Right cardiac atrium (tissue), 5 donors: ENCODE data around the gene PIGA. TPM values are rescaled to one million over a fixed set of nuclear protein-coding genes. Genes with fewer than 3 reads are reported as not detected.

Experiments
- ATAC-seq, 2 donors: fragments of 200-7000 bp; cut with Tn5 transposase; one replicate each; pipeline versions ENCODE4 v1.8.0 to v1.9.1; 2020; ENCODE audit warnings: moderate library complexity in 2 of 2, mild to moderate bottlenecking in 1 of 2
- DNase-seq, 3 donors: peaks; one replicate each; pipeline ENCODE4 v3.0.0-alpha.2; 2020
- H3K27ac ChIP-seq: one replicate; pipeline ENCODE4 v1.5.1; 2013; ENCODE audit warnings: mild to moderate bottlenecking, low read length, control low read depth, moderate library complexity
- H3K27me3 ChIP-seq: one replicate; pipeline ENCODE4 v1.6.1; 2013; ENCODE audit not compliant: control insufficient read depth, insufficient read depth
- H3K4me1 ChIP-seq: one replicate; pipeline ENCODE4 v1.6.1; 2013; ENCODE audit warnings: low read length; ENCODE audit not compliant: control insufficient read depth, insufficient read depth
- H3K4me3 ChIP-seq: one replicate; pipeline ENCODE4 v1.5.1; 2013; ENCODE audit warnings: low read length, control low read depth
- H3K9me3 ChIP-seq: one replicate; pipeline ENCODE4 v1.6.1; 2013; ENCODE audit warnings: low read length; ENCODE audit not compliant: control insufficient read depth
- WGBS: extraction: QIAGEN DNeasy Blood & Tissue Kit; methylation state at CpG from one replicate; pipeline ENCODE4 v1.1.7; 2013; 5-methylcytosine and 5-hydroxymethylcytosine counted together
- intact Hi-C, 4 donors: fragments of 100-400 bp; cut with DNase I; formaldehyde crosslinking; loops; one replicate each; pipeline versions ENCODE4 v1.11.0 to v1.14.0; 2022 to 2023
- polyA plus RNA-seq: library from polyadenylated mRNA; stranded (reverse); fragments of 200-250 nt; gene quantifications from one replicate; pipeline ENCODE4 v1.2.3, GENCODE V29; 2013
- total RNA-seq, 4 donors: library from RNA; stranded (reverse); fragmentation: NEBNext Ultra II Directional; extraction: Animal tissue kit (Norgen Biotek cat#: 25700); gene quantifications; one replicate each; pipeline ENCODE4 v1.2.1, GENCODE V29; 2021
- donor health status: healthy with polysubstance abuse.
- donor health status: DM: no; HTN: yes; CAD: no.
- donor health status: DM: no; HTN: no; CAD: no.
- donor health status: DM: no; HTN: yes; CAD: no; lungs with severe emphysema.
- donor health status: DM: yes; HTN: yes; CAD: no.

Gene PIGA
- total and polyA plus RNA-seq, 5 donors, result 3.2 to 6.3 (median 5.7) TPM

- Histone ChIP-seq H3K4me3 (no peak overlapping the region), H3K4me1 (peaks cover 1% of the 10 kb centered on the region), H3K27ac (no peak overlapping the region), H3K27me3 (no peaks in the 10 kb centered on the region), H3K9me3 (no peaks in the 10 kb centered on the region)
- DNase-seq, result no peak
- ATAC-seq, result peak; percentile 83 to 87
- WGBS, result 20% methylated on average over 2 of the region's 2 CpGs
- intact Hi-C loops, result loop anchor here in 3 of 4 donors (5.0 to 10.0 kb wide), 3 partner anchors 116 to 123 kb away; no protein-coding TSS in a partner anchor
Measured at GRCh38 chrX:15349046-15349445, 13.7 kb upstream of the PIGA start.

GRCh38 chrX:15345976-15346375, 10.7 kb upstream of the PIGA start:
- intact Hi-C loops, result loop anchor here in 3 of 4 donors (5.0 to 10.0 kb wide), 3 partner anchors 119 to 126 kb away; no protein-coding TSS in a partner anchor

GRCh38 chrX:15344106-15344505, 8.8 kb upstream of the PIGA start:
- Histone ChIP-seq H3K27me3 (no peaks in the 10 kb centered on the region), H3K9me3 (no peaks in the 10 kb centered on the region), H3K4me3 (no peak overlapping the region), H3K4me1 (no peaks in the 10 kb centered on the region), H3K27ac (no peak overlapping the region)
- intact Hi-C loops, result loop anchor here in 1 of 4 donors (10.0 kb wide), 1 partner anchor 121 kb away; no protein-coding TSS in a partner anchor
- ATAC-seq (no peak), DNase-seq (no peak)

More at GRCh38 chrX:15345976-15346375, 10.7 kb upstream of the PIGA start:
- H3K9me3 ChIP-seq, result no peaks in the 10 kb centered on the region
- WGBS, result 73% methylated on average over 3 of the region's 3 CpGs
- DNase-seq (no peak), ATAC-seq (no peak)
- no peak overlapping the region for H3K27ac ChIP-seq
- peaks cover 1% of the 10 kb centered on the region for H3K4me1 ChIP-seq
- H3K4me3 ChIP-seq, result no peak overlapping the region
- no peaks in the 10 kb centered on the region for H3K27me3 ChIP-seq

- intact Hi-C loops, result loop anchor here in 1 of 4 donors (10.0 kb wide), 1 partner anchor 122 kb away; no protein-coding TSS in a partner anchor
Measured at GRCh38 chrX:15343075-15343476, 7.8 kb upstream of the PIGA start.

GRCh38 chrX:15340867-15341266, 5.5 kb upstream of the PIGA start:
- WGBS, result 95% methylated on average over 2 of the region's 2 CpGs
- ATAC-seq (no peak), DNase-seq (no peak)
- Histone ChIP-seq H3K27ac (no peak overlapping the region), H3K9me3 (no peaks in the 10 kb centered on the region), H3K4me1 (no peaks in the 10 kb centered on the region), H3K4me3 (no peak overlapping the region), H3K27me3 (no peaks in the 10 kb centered on the region)
- intact Hi-C loops, result loop anchor here in 1 of 4 donors (10.0 kb wide), 1 partner anchor 124 kb away; no protein-coding TSS in a partner anchor

More at GRCh38 chrX:15343075-15343476, 7.8 kb upstream of the PIGA start:
- no peaks in the 10 kb centered on the region for H3K4me1 ChIP-seq
- H3K27ac ChIP-seq, result no peak overlapping the region
- H3K9me3 ChIP-seq, result no peaks in the 10 kb centered on the region
- peak in 2 of 3 donors; percentile 40 to 56 for DNase-seq
- peak; percentile 68 to 74 for ATAC-seq
- no peaks in the 10 kb centered on the region for H3K27me3 ChIP-seq
- H3K4me3 ChIP-seq, result no peak overlapping the region
- WGBS, result 65% methylated on average over 5 of the region's 5 CpGs

- H3K4me1 ChIP-seq, result no peaks in the 10 kb centered on the region
- peak overlapping the region; percentile 31 for H3K4me3 ChIP-seq
- no peaks in the 10 kb centered on the region for H3K27me3 ChIP-seq
- H3K27ac ChIP-seq, result peak overlapping the region; percentile 30
- H3K9me3 ChIP-seq, result no peaks in the 10 kb centered on the region
- under 1% methylated on average over 10 of the region's 10 CpGs for WGBS
- ATAC-seq (peak in 1 of 2 donors; percentile 10), DNase-seq (no peak)
- intact Hi-C loops, result no loop called here
Measured at GRCh38 chrX:15336023-15336413, 695 bp upstream of the PIGA start.

GRCh38 chrX:15334561-15334960, 762 bp downstream of the PIGA start:
- no peaks in the 10 kb centered on the region for H3K27me3 ChIP-seq
- intact Hi-C loops, result no loop called here
- WGBS, result 12% methylated on average over 7 of the region's 7 CpGs
- peak overlapping the region; percentile 90 for H3K27ac ChIP-seq
- no peaks in the 10 kb centered on the region for H3K9me3 ChIP-seq
- peak overlapping the region; percentile 79 for H3K4me3 ChIP-seq
- ATAC-seq (no peak), DNase-seq (no peak)
- no peaks in the 10 kb centered on the region for H3K4me1 ChIP-seq

- no peak for ATAC-seq
- Histone ChIP-seq H3K27ac (no peak overlapping the region), H3K4me3 (no peak overlapping the region), H3K27me3 (no peaks in the 10 kb centered on the region), H3K4me1 (no peaks in the 10 kb centered on the region), H3K9me3 (no peaks in the 10 kb centered on the region)
- intact Hi-C loops, result no loop called here
- 34% methylated on average over 2 of the region's 2 CpGs for WGBS
- DNase-seq, result no peak
Measured at GRCh38 chrX:15328821-15329220, 6.5 kb downstream of the PIGA start.

GRCh38 chrX:15328131-15328530, 7.2 kb downstream of the PIGA start:
- H3K27me3 ChIP-seq, result no peaks in the 10 kb centered on the region
- H3K9me3 ChIP-seq, result no peaks in the 10 kb centered on the region
- intact Hi-C loops, result no loop called here
- ATAC-seq (no peak), DNase-seq (no peak)
- 75% methylated on average over 3 of the region's 3 CpGs for WGBS
- no peak overlapping the region for H3K4me3 ChIP-seq
- H3K4me1 ChIP-seq, result no peaks in the 10 kb centered on the region
- no peak overlapping the region for H3K27ac ChIP-seq

GRCh38 chrX:15322472-15322871, 12.9 kb downstream of the PIGA start:
- DNase-seq (no peak), ATAC-seq (no peak)
- Histone ChIP-seq H3K27ac (no peak overlapping the region), H3K9me3 (no peaks in the 10 kb centered on the region), H3K27me3 (no peaks in the 10 kb centered on the region), H3K4me3 (no peak overlapping the region), H3K4me1 (no peaks in the 10 kb centered on the region)
- WGBS, result 84% methylated on average over 5 of the region's 5 CpGs
- intact Hi-C loops, result no loop called here

- H3K9me3 ChIP-seq, result no peaks in the 10 kb centered on the region
- peak overlapping the region; percentile 27 for H3K27ac ChIP-seq
- DNase-seq, result no peak
- H3K27me3 ChIP-seq, result no peaks in the 10 kb centered on the region
- 67% methylated on average over 3 of the region's 3 CpGs for WGBS
- no peak for ATAC-seq
- no peak overlapping the region for H3K4me3 ChIP-seq
- intact Hi-C loops, result no loop called here
- H3K4me1 ChIP-seq, result no peaks in the 10 kb centered on the region
Measured at GRCh38 chrX:15322072-15322471, 13.3 kb downstream of the PIGA start.

GRCh38 chrX:15321447-15321846, 13.9 kb downstream of the PIGA start:
- no peak overlapping the region for H3K4me3 ChIP-seq
- DNase-seq (no peak), ATAC-seq (no peak)
- H3K27ac ChIP-seq, result no peak overlapping the region
- H3K27me3 ChIP-seq, result no peaks in the 10 kb centered on the region
- 61% methylated on average over 4 of the region's 4 CpGs for WGBS
- H3K4me1 ChIP-seq, result no peaks in the 10 kb centered on the region
- intact Hi-C loops, result no loop called here
- no peaks in the 10 kb centered on the region for H3K9me3 ChIP-seq
